PFSK-1 (cell line): ENCODE data around the gene TMTC4.

Experiments
- FOXP2 ChIP-seq: optimal IDR thresholded peaks from 2 replicates; pipeline ENCODE3; 2011; ENCODE audit warnings: borderline replicate concordance, control low read depth, inconsistent platforms; ENCODE audit not compliant: insufficient read depth; ENCODE audit errors: extremely low read length, extremely low read depth
- POLR2AphosphoS5 ChIP-seq: IDR thresholded peaks from 2 replicates; pipeline ENCODE4 v1.6.1; 2012; ENCODE audit warnings: low read depth, mild to moderate bottlenecking, control low read depth, low read length, moderate library complexity
- SIN3A ChIP-seq: IDR thresholded peaks from 2 replicates; pipeline ENCODE4 v1.6.1; 2012; ENCODE audit warnings: mild to moderate bottlenecking, low read length, moderate library complexity, borderline replicate concordance; ENCODE audit not compliant: insufficient read depth
- TAF1 ChIP-seq: IDR thresholded peaks from 2 replicates; pipeline ENCODE4 v1.6.1; 2012; ENCODE audit warnings: low read length, control low read depth, borderline replicate concordance; ENCODE audit not compliant: insufficient read depth
- TF ChIP-seq, protein P1 (sequence below), 2 experiments: IDR thresholded peaks; 2 replicates each; pipeline versions ENCODE4 v1.6.1 to v1.8.0; 2011 to 2012; ENCODE audit warnings: low read depth in 2 of 2, low read length in 2 of 2, control low read depth in 1 of 2, inconsistent platforms in 1 of 2, mild to moderate bottlenecking in 1 of 2, moderate library complexity in 1 of 2; ENCODE audit not compliant: insufficient read depth in 1 of 2

DNA sequence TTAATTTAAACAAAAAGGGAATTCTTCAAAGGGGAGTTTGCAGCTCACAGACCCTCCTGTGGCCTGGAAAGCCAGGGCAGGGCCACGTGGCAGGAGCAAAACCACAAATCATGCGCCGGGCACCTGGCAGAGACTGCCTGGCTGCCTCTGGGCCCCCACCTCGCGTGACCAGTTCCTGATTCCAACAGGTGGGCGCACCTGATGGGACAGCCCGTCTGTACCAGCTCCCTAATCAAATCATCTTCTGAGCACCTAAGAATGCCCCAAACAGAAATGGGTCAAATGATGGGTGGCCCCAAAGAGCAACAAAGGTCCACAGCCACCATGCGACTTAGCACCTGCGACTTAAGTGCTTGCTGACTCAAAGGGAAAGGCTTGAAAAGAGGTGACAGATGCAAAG lies 9.2 kb downstream of the TMTC4 start:
- TF ChIP-seq, protein P1, sequence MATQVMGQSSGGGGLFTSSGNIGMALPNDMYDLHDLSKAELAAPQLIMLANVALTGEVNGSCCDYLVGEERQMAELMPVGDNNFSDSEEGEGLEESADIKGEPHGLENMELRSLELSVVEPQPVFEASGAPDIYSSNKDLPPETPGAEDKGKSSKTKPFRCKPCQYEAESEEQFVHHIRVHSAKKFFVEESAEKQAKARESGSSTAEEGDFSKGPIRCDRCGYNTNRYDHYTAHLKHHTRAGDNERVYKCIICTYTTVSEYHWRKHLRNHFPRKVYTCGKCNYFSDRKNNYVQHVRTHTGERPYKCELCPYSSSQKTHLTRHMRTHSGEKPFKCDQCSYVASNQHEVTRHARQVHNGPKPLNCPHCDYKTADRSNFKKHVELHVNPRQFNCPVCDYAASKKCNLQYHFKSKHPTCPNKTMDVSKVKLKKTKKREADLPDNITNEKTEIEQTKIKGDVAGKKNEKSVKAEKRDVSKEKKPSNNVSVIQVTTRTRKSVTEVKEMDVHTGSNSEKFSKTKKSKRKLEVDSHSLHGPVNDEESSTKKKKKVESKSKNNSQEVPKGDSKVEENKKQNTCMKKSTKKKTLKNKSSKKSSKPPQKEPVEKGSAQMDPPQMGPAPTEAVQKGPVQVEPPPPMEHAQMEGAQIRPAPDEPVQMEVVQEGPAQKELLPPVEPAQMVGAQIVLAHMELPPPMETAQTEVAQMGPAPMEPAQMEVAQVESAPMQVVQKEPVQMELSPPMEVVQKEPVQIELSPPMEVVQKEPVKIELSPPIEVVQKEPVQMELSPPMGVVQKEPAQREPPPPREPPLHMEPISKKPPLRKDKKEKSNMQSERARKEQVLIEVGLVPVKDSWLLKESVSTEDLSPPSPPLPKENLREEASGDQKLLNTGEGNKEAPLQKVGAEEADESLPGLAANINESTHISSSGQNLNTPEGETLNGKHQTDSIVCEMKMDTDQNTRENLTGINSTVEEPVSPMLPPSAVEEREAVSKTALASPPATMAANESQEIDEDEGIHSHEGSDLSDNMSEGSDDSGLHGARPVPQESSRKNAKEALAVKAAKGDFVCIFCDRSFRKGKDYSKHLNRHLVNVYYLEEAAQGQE (IDR thresholded peaks at IDR 0.05; ENCODE audit: insufficient read depth in 1 of 2, low read depth in 2 of 2, low read length in 2 of 2) = no peak
- no peak for TF ChIP-seq POLR2AphosphoS5
- TF ChIP-seq TAF1 = no peak
- TF ChIP-seq SIN3A = no peak
- no peak for TF ChIP-seq FOXP2
